Smooth muscle cell of the brain vasculature (primary cell): ENCODE results near the gene CFAP46.

Experiments
- DNase-seq: peaks from one replicate; pipeline ENCODE4 v3.0.0-alpha.2; 2012; ENCODE audit warnings: low read depth, low spot score

CFAP46 gene

DNA sequence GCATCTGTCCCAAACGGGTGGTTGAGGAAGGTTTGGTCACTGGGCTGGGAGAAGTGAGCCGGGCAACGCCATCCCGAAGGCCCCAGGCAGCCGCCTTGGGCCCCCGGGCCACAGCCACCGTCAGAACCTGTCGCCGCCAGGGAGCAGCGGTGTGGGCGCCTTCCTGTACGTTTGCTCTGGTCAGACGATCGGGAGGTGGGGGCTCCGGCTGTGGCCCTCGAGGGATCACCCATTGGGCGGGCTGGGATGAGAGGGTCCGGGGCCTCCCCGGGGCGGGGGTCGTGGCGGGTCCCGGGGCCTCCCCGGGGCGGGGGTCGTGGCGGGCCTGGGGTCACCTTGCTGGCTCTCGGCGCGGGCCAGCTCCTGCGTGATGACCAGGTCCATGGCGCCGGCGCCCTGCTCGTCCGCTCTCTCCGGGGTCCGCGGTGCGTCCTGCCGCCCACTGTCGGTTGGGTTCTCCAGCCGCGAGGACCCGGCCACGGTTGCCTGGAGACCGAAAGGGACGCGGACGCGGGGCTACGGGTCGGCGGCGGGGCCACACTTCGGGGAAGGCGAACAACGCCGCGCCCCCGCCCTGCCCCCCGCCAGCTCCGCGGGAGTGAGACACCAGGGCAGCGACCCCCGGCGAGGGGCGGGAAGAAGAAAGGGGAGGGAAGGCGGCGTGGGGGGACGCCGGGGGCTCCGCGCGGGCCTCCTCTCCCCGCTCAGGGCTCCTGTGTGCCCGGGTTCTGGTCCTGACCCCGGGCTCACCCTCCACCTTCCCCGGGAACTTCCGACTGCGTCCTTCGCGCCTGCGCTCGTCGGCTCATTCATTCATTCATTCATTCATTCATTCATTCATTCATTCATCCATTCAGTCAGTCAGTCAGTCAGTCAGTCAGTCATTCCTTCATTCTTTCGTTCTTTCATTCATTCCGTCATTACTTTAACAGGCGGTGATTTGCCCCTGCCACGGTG, at the start of gene CFAP46:
CFAP46 (minus strand) TSS at position 470 of the 957 bp plus-strand sequence; CDS start at position 384, 86 bp downstream.
- no peak for DNase-seq

GRCh38 chr10:132991706-132992432, 49.5 kb upstream of the CFAP46 start:
- no peak for DNase-seq

- no peak for DNase-seq
Measured at GRCh38 chr10:132990684-132991545, 48.5 kb upstream of the CFAP46 start.

- no peak for DNase-seq
Measured at GRCh38 chr10:132989476-132990415, 47.4 kb upstream of the CFAP46 start.

- no peak for DNase-seq
Measured at GRCh38 chr10:132988988-132989387, 46.6 kb upstream of the CFAP46 start.

DNA sequence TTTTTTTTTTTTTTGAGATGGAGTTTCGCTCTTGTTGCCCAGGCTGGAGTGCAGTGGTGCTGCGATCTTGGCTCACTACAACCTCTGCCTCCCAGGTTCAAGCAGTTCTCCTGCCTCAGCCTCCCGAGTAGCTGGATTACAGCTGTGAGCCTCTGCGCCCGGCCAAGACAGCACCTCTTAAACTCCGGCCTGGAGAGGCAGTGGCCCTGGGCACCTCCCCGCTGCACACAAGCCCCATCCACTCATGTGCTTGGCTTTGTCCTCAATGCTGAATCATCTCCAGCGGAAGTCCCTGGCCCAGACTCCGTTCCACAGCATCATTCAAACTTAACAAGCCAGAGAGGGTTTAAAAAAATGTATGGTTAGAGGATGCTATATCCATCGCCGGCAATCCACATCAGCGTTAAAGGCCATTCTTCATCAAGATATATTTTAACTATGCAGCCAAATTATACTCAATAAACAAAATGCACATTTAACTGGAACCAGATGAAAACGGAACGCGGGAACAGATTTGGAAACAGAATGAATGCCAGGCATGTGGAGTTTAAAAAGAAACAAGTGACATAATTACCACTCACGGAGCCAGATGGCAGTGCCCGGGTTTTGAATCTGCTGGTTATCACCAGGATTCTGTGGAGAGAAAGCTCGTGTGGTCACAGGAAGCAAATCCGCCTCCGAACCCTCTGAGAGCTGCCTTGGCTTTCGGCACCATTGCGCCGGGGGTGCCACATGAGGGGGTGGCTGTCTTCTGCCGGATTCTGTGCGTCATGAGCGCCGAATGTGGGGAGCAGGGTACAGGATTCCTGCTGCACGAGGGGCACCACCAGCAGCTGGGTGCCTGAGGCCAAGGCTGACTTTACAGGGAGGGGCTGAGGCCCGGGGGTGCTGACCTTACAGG, 45.6 kb upstream of the CFAP46 start:
- peak; percentile 13 for DNase-seq

DNA sequence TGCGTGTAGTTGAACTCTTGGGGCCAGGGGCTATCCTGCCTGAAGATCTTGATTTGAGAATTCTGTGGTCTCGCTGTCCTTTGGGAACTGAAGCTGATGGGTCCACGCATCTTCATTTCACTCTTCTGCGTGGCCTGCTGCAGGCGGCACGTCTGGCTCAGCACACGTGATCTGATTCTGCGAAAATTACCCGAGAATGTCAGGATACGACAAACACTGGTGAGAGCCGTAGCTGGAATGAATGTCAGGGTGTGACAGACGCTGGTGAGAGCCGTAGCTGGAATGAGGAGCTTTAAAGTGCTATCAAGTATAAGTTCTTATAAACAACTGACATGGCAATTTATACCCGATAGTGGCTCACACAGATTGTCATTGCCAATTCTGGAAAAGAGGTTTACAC, 44.6 kb upstream of the CFAP46 start:
- no peak for DNase-seq

GRCh38 chr10:132986576-132986975, 44.2 kb upstream of the CFAP46 start:
- no peak for DNase-seq

- no peak for DNase-seq
Measured at GRCh38 chr10:132986076-132986475, 43.7 kb upstream of the CFAP46 start.

DNA sequence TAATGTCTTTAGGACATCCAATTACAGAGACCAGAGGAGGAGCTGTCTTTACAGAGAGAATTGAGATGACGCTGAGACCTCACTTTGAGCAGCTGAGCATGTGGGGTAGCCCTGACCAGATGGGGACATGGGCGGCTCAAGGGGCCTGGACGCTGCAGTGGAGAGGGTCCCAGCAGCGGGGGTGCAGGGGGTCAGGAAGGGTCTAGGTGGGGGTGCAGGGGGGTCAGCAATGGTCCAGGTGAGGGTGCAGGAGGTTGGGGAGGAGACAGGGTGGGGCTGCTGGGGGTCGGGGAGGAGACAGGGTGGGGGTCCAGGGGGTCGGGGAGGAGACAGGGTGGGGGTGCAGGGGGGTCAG, 43.2 kb upstream of the CFAP46 start:
- DNase-seq = no peak

- no peak for DNase-seq
Measured at GRCh38 chr10:132984801-132985545, 42.6 kb upstream of the CFAP46 start.

DNA sequence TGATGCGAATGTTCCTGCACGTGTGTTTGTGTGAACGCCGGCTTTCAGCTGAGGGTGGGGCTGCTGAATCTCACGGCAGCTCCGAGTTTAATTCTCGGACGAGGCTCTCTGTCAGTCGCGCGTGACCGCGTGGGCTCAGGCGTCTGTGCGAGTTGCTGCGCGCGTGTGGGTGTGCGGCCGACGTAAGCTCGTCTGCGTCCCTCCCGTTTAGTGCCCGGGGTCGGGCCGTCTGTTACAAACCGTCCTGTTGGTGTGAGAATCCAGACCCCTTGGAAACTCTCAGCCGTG, 41.6 kb upstream of the CFAP46 start:
- no peak for DNase-seq

GRCh38 chr10:132983252-132984007, 41.1 kb upstream of the CFAP46 start:
- DNase-seq = no peak

GRCh38 chr10:132982301-132982989, 40.1 kb upstream of the CFAP46 start:
- DNase-seq = no peak

GRCh38 chr10:132981746-132982145, 39.4 kb upstream of the CFAP46 start:
- DNase-seq = no peak

DNA sequence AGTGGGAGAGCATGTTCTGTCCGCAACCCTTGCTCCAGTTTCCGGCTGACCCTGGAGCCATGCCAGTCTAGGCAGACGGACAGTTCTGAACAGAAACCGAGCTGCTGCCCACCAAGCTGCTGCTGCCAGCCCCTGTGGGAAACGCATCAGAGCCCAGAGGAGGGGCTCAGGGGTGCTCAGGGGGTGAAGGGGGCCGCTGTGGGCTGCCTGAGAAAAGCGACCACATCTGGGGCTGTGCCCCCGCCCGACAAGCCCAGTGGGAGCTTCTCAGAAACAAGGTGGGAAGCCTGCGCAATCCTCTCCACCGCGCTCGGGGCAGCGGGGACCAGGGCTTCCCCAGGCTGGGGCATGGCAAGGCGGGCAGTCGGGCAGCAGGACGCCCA, 38.8 kb upstream of the CFAP46 start:
- no peak for DNase-seq

DNA sequence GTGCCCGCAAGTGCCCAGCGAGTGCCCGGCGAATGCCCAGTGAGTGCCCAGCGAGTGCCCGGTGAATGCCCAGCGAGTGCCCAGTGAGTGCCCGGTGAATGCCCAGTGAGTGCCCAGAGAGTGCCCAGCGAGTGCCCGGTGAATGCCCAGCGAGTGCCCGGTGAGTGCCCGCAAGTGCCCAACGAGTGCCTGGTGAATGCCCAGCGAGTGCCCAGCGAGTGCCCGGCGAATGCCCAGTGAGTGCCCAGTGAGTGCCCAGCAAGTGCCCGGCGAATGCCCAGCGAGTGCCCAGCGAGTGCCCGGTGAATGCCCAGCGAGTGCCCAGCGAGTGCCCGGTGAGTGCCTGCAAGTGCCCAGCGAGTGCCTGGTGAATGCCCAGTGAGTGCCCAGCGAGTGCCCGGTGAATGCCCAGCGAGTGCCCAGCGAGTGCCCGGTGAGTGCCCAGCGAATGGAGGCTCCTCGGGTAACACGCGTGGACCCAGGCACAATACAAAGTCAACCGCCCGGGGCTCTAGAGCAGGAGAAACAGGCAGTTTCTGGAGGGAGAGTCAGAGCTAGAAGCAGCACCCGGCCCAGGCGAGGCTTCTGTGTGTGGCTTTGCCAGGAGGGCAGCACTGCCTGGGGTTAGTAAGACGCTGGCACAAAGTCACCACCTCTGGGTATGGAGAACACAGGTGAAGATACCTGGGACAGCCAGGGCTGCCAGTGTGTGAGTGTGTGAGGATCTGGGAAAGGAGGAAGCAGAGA, 38.2 kb upstream of the CFAP46 start:
- DNase-seq = no peak
